Left ventricle myocardium inferior (tissue), 1 donor: ENCODE data around the gene IQCK. TPM values are rescaled to one million over a fixed set of nuclear protein-coding genes. Genes with fewer than 3 reads are reported as not detected.

Source experiments
- DNase-seq: peaks from one replicate; pipeline ENCODE4 v3.0.0-alpha.2; 2020
- H3K27ac ChIP-seq: fragments of 200-600 bp; replicated peaks from 2 replicates; pipeline ENCODE4 v1.8.0; 2021
- H3K27me3 ChIP-seq: fragments of 200-600 bp; 2 replicates; pipeline ENCODE4 v1.8.0; 2021; ENCODE audit warnings: low read depth
- H3K36me3 ChIP-seq: fragments of 200-600 bp; 2 replicates; pipeline ENCODE4 v1.8.0; 2021
- H3K4me1 ChIP-seq: fragments of 200-600 bp; 2 replicates; pipeline ENCODE4 v1.8.0; 2021
- H3K4me3 ChIP-seq: fragments of 200-600 bp; 2 replicates; pipeline ENCODE4 v1.8.0; 2021; ENCODE audit warnings: mild to moderate bottlenecking, moderate library complexity
- H3K9me3 ChIP-seq: fragments of 200-600 bp; replicated peaks from 2 replicates; pipeline ENCODE4 v1.8.0; 2021
- CTCF ChIP-seq: fragments of 200-600 bp; IDR thresholded peaks from 2 replicates; pipeline ENCODE4 v1.8.0; 2021; ENCODE audit warnings: antibody characterized with exemption, mild to moderate bottlenecking, borderline replicate concordance
- intact Hi-C: fragments of 100-400 bp; cut with micrococcal nuclease; formaldehyde crosslinking; loops from one replicate; pipeline ENCODE4 v1.11.0; 2022
- total RNA-seq: library from RNA; stranded (reverse); fragmentation: NEBNext Ultra II Directional; extraction: Animal tissue kit (Norgen Biotek cat#: 25700); gene quantifications from one replicate; pipeline ENCODE4 v1.2.1, GENCODE V29; 2021
- donor health status: DM: no; HTN: yes; CAD: no; lungs with severe emphysema.

IQCK gene
- total RNA-seq, 1 donor from 2014 or later = 6.0 TPM

GRCh38 chr16:19802612-19803011 lies 84.5 kb downstream of the IQCK start:
- DNase-seq = no peak
- Histone ChIP-seq H3K9me3 (peaks cover 13% of the 10 kb centered on the region), H3K27me3 (no peaks in the 10 kb centered on the region), H3K4me3 (no peak overlapping the region), H3K4me1 (peaks cover 32% of the 10 kb centered on the region), H3K27ac (peak overlapping the region; percentile 86), H3K36me3 (no peaks in the 10 kb centered on the region)
- intact Hi-C loops = no loop called here
- TF ChIP-seq CTCF = no peak

- peaks cover 53% of the 10 kb centered on the region for H3K4me1 ChIP-seq
- H3K9me3 ChIP-seq = peaks cover 13% of the 10 kb centered on the region
- peak; percentile 71 for DNase-seq
- H3K36me3 ChIP-seq = no peaks in the 10 kb centered on the region
- intact Hi-C loops = no loop called here
- H3K27ac ChIP-seq = peak overlapping the region; percentile 86
- no peak for TF ChIP-seq CTCF
- H3K4me3 ChIP-seq = no peak overlapping the region
- H3K27me3 ChIP-seq = no peaks in the 10 kb centered on the region
Measured at GRCh38 chr16:19804538-19805323, 86.7 kb downstream of the IQCK start.

GRCh38 chr16:19805459-19806162 lies 87.5 kb downstream of the IQCK start:
- no peak for TF ChIP-seq CTCF
- Histone ChIP-seq H3K9me3 (peaks cover 13% of the 10 kb centered on the region), H3K27ac (peak overlapping the region; percentile 86), H3K4me1 (peaks cover 59% of the 10 kb centered on the region), H3K27me3 (no peaks in the 10 kb centered on the region), H3K4me3 (no peak overlapping the region), H3K36me3 (no peaks in the 10 kb centered on the region)
- no peak for DNase-seq
- intact Hi-C loops = no loop called here

GRCh38 chr16:19808061-19808641 lies 90.1 kb downstream of the IQCK start:
- Histone ChIP-seq H3K4me1 (peaks cover 68% of the 10 kb centered on the region), H3K27ac (peak overlapping the region; percentile 83), H3K9me3 (peaks cover 18% of the 10 kb centered on the region), H3K27me3 (no peaks in the 10 kb centered on the region), H3K4me3 (no peak overlapping the region), H3K36me3 (no peaks in the 10 kb centered on the region)
- no peak for TF ChIP-seq CTCF
- DNase-seq = no peak
- intact Hi-C loops = no loop called here

GRCh38 chr16:19809121-19809635 lies 91.1 kb downstream of the IQCK start:
- peak overlapping the region; percentile 83 for H3K27ac ChIP-seq
- intact Hi-C loops = no loop called here
- H3K36me3 ChIP-seq = no peaks in the 10 kb centered on the region
- H3K9me3 ChIP-seq = peaks cover 20% of the 10 kb centered on the region
- H3K27me3 ChIP-seq = no peaks in the 10 kb centered on the region
- no peak overlapping the region for H3K4me3 ChIP-seq
- no peak for TF ChIP-seq CTCF
- H3K4me1 ChIP-seq = peaks cover 57% of the 10 kb centered on the region
- DNase-seq = peak; percentile 22
